ENCODE results near the gene EPB41L1. TPM values are rescaled to one million over a fixed set of nuclear protein-coding genes. Genes with fewer than 3 reads are reported as not detected.
A peak's percentile ranks its signal among the peaks of the same experiment; 100 is the strongest.

The EPB41L1 gene
- polyA plus RNA-seq, 1 donor from 2014 or later = 38.2 TPM

GRCh38 chr20:36180323-36180722 is 25.8 kb downstream of the EPB41L1 start:
- H3K27ac ChIP-seq (ENCODE audit: low read length) = peak overlapping the region; percentile 53
- H3K79me2 ChIP-seq (replicated peaks; ENCODE audit: insufficient read depth, low read length) = no peaks in the 10 kb centered on the region
- no peaks in the 10 kb centered on the region for H3K9me2 ChIP-seq (ENCODE audit: insufficient read depth, low read length)
- H3K36me3 ChIP-seq (ENCODE audit: insufficient read depth, low read length) = peaks cover 3% of the 10 kb centered on the region
- no peaks in the 10 kb centered on the region for H3K9me3 ChIP-seq (ENCODE audit: low read length)
- no peaks in the 10 kb centered on the region for H3F3A ChIP-seq (ENCODE audit: insufficient read depth, low read length, poor library complexity, severe bottlenecking)
- no peak overlapping the region for H3K4me2 ChIP-seq (ENCODE audit: low read length)
- H2AFZ ChIP-seq (ENCODE audit: low read depth, low read length) = no peak overlapping the region
- TF ChIP-seq SMC3 (conservative IDR thresholded peaks at IDR 0.05; ENCODE audit: poor library complexity) (no peak), TAF1 (IDR thresholded peaks at IDR 0.05; ENCODE audit: low read depth) (no peak), EP300 (conservative IDR thresholded peaks at IDR 0.05; ENCODE audit: poor library complexity, severe bottlenecking) (no peak), CTCF (IDR thresholded peaks at IDR 0.05; ENCODE audit: poor library complexity, severe bottlenecking) (no peak), RAD21 (conservative IDR thresholded peaks at IDR 0.05) (no peak), MXI1 (conservative IDR thresholded peaks at IDR 0.05; ENCODE audit: poor library complexity, severe bottlenecking) (no peak), EZH2 (IDR thresholded peaks at IDR 0.05; ENCODE audit: borderline replicate concordance, insufficient read depth, low read length, poor library complexity, severe bottlenecking) (no peak), POLR2AphosphoS5 (IDR thresholded peaks at IDR 0.05) (no peak)
- TF ChIP-seq, protein P1, sequence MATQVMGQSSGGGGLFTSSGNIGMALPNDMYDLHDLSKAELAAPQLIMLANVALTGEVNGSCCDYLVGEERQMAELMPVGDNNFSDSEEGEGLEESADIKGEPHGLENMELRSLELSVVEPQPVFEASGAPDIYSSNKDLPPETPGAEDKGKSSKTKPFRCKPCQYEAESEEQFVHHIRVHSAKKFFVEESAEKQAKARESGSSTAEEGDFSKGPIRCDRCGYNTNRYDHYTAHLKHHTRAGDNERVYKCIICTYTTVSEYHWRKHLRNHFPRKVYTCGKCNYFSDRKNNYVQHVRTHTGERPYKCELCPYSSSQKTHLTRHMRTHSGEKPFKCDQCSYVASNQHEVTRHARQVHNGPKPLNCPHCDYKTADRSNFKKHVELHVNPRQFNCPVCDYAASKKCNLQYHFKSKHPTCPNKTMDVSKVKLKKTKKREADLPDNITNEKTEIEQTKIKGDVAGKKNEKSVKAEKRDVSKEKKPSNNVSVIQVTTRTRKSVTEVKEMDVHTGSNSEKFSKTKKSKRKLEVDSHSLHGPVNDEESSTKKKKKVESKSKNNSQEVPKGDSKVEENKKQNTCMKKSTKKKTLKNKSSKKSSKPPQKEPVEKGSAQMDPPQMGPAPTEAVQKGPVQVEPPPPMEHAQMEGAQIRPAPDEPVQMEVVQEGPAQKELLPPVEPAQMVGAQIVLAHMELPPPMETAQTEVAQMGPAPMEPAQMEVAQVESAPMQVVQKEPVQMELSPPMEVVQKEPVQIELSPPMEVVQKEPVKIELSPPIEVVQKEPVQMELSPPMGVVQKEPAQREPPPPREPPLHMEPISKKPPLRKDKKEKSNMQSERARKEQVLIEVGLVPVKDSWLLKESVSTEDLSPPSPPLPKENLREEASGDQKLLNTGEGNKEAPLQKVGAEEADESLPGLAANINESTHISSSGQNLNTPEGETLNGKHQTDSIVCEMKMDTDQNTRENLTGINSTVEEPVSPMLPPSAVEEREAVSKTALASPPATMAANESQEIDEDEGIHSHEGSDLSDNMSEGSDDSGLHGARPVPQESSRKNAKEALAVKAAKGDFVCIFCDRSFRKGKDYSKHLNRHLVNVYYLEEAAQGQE (IDR thresholded peaks at IDR 0.05; ENCODE audit: borderline replicate concordance) = no peak
- no peak overlapping the region for H3K9ac ChIP-seq (ENCODE audit: low read length)
- H3K4me3 ChIP-seq (ENCODE audit: low read length) = peak overlapping the region; percentile 31
- H4K20me1 ChIP-seq (ENCODE audit: insufficient read depth) = no peaks in the 10 kb centered on the region
- no peaks in the 10 kb centered on the region for H3K27me3 ChIP-seq (ENCODE audit: insufficient read depth, low read depth, low read length)

DNA sequence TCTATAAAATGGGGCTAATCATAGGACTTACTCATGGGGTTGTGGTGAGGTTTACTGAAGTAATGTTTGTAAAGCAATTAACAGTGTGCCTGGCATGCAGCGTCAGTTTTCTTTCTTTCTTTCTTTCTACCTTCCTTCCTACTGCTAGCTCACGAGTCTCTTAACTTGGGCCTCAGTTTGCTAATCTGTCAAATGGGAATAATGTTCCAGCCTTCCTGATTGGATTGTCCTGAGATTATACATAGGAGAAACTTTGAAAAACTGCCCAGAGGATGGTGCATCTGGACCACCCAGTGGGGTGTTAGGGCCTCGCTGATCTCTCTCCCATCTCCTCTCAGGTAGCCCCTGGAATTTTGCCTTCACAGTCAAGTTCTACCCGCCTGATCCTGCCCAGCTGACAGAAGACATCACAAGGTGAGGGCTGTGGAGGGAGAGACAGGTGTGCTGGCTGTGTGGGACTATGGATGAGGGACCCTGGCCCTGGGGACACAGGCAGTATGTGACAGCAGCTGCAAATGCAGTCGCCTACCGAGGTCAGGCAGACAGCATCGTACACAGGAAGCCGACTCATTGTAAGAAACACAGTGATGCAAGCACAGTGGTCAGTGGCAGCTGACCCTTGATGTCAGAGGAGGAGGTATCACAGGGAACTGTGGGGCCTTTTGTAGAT is 27.5 kb downstream of the EPB41L1 start:
- Histone ChIP-seq H3K4me3 (ENCODE audit: low read length) (no peak overlapping the region), H3K9ac (ENCODE audit: low read length) (no peak overlapping the region), H3K27ac (ENCODE audit: low read length) (no peak overlapping the region), H3K9me2 (ENCODE audit: insufficient read depth, low read length) (no peaks in the 10 kb centered on the region), H3F3A (ENCODE audit: insufficient read depth, low read length, poor library complexity, severe bottlenecking) (no peaks in the 10 kb centered on the region), H3K36me3 (ENCODE audit: insufficient read depth, low read length) (peaks cover 7% of the 10 kb centered on the region), H3K4me2 (ENCODE audit: low read length) (no peak overlapping the region), H4K20me1 (ENCODE audit: insufficient read depth) (no peaks in the 10 kb centered on the region), H3K79me2 (replicated peaks; ENCODE audit: insufficient read depth, low read length) (no peaks in the 10 kb centered on the region), H3K9me3 (ENCODE audit: low read length) (no peaks in the 10 kb centered on the region), H3K27me3 (ENCODE audit: insufficient read depth, low read depth, low read length) (no peaks in the 10 kb centered on the region), H2AFZ (ENCODE audit: low read depth, low read length) (no peak overlapping the region)
- TF ChIP-seq, protein P1 (IDR thresholded peaks at IDR 0.05; ENCODE audit: borderline replicate concordance) = no peak
- no peak for TF ChIP-seq POLR2AphosphoS5 (IDR thresholded peaks at IDR 0.05)
